ENCODE data around the gene PLCH1.
"Not testable (repeated sequence)": the region's sequence is repeated elsewhere in the genome, so short reads cannot be mapped to it uniquely, and the experiment has no call there.

PLCH1 gene

DNA sequence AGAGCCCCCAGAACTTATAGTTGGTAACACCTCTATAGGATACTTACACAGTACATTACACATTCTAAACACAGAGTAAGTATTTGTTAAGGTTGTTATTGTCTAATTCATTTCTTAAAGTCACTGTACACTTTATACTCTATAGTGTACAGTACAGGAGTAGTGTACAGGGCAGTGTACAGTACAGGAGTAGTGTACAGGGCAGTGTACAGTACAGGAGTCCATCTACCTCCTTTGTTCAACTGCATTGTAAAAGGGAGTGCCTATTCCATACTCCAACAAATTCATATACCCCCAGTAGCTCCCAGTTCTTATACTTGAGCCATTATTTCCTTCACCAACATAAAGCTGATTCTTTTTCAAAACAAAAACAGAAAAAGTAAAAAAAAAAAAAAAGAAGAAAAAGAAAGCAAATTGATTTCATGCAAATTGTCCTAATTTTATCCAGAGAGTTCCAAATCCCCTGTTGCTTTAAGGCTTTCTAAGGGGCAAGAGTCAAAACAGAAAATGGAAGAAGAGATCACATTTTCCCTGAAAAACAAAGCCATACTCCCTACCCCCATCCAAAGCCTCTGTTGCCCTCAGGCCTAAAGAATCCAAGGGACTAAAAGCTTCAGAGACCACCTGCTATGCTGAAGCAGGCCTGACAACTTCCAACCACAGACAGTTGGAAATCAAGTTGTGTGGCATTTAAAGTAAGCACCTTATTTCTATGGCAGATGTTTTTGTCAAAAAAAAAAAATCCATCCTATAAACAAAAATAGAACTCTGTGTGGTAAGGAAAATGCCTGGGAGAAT, 125.6 kb downstream of the PLCH1 start:
- H3K4me3 ChIP-seq (ENCODE audit: low read depth, low read length) = no peak overlapping the region
- TF ChIP-seq, protein P1, sequence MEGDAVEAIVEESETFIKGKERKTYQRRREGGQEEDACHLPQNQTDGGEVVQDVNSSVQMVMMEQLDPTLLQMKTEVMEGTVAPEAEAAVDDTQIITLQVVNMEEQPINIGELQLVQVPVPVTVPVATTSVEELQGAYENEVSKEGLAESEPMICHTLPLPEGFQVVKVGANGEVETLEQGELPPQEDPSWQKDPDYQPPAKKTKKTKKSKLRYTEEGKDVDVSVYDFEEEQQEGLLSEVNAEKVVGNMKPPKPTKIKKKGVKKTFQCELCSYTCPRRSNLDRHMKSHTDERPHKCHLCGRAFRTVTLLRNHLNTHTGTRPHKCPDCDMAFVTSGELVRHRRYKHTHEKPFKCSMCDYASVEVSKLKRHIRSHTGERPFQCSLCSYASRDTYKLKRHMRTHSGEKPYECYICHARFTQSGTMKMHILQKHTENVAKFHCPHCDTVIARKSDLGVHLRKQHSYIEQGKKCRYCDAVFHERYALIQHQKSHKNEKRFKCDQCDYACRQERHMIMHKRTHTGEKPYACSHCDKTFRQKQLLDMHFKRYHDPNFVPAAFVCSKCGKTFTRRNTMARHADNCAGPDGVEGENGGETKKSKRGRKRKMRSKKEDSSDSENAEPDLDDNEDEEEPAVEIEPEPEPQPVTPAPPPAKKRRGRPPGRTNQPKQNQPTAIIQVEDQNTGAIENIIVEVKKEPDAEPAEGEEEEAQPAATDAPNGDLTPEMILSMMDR (IDR thresholded peaks at IDR 0.05; ENCODE audit: borderline replicate concordance, insufficient read depth, low read depth, low read length) = no peak

- no peak overlapping the region for H3K4me3 ChIP-seq (ENCODE audit: low read depth, low read length)
- TF ChIP-seq, protein P1 (IDR thresholded peaks at IDR 0.05; ENCODE audit: borderline replicate concordance, insufficient read depth, low read depth, low read length) = no peak
Observed at GRCh38 chr3:155618543-155618942, 126.3 kb downstream of the PLCH1 start.

DNA sequence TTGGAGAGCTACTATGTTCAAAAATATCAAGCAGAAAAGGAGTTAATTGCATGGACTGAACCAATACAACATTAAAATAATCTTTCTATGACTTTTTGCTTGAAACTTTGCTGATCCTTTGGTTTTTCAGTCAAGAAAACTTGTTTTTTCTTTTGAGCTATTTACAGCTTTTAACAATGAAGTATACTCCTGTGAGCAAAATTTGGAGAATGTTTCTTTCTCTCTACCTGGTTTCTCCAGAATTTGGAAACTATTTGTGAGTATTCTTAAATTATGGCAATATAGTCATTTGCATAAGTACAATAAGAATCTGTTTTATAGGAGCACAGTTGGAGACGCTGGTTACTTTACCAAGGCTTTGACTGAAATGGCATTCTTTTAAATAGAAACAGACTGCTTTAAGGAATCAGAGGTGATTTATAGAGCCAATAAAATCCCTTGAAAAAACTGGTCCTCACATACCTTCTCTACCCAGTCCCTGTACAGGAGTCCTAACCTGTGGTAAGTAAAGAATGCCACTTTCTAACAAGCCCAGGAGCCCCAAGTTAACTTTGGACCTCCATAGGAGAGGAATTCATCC, 127.4 kb downstream of the PLCH1 start:
- TF ChIP-seq, protein P1 (IDR thresholded peaks at IDR 0.05; ENCODE audit: borderline replicate concordance, insufficient read depth, low read depth, low read length) = no peak
- H3K4me3 ChIP-seq (ENCODE audit: low read depth, low read length) = no peak overlapping the region

GRCh38 chr3:155615141-155615540, 129.7 kb downstream of the PLCH1 start:
- not testable (repeated sequence) for H3K4me3 ChIP-seq (ENCODE audit: low read depth, low read length)

DNA sequence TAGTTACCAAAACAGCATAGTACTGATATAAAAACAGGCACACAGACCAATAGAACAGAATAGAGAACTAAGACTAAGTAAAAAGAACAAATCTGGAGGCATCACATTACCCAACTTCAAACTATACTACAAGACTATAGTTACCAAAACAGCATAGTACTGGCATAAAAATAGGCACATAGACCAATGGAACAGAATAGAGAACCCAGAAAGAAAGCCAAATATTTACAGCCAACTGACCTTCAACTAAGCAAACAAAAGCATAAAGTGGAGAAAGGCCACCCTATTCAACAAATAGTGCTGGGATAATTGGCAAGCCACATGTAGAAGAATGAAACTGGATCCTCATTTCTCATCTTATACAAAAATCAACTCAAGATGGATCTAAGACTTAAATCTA, 130.5 kb downstream of the PLCH1 start:
- H3K4me3 ChIP-seq (ENCODE audit: low read depth, low read length) = not testable (repeated sequence)

- H3K4me3 ChIP-seq (ENCODE audit: low read depth, low read length) = no peak overlapping the region
- TF ChIP-seq, protein P1 (IDR thresholded peaks at IDR 0.05; ENCODE audit: borderline replicate concordance, insufficient read depth, low read depth, low read length) = no peak
Observed at GRCh38 chr3:155611456-155611855, 133.4 kb downstream of the PLCH1 start.

GRCh38 chr3:155609586-155609985, 135.3 kb downstream of the PLCH1 start:
- H3K4me3 ChIP-seq (ENCODE audit: low read depth, low read length) = no peak overlapping the region
- TF ChIP-seq, protein P1 (IDR thresholded peaks at IDR 0.05; ENCODE audit: borderline replicate concordance, insufficient read depth, low read depth, low read length) = no peak

DNA sequence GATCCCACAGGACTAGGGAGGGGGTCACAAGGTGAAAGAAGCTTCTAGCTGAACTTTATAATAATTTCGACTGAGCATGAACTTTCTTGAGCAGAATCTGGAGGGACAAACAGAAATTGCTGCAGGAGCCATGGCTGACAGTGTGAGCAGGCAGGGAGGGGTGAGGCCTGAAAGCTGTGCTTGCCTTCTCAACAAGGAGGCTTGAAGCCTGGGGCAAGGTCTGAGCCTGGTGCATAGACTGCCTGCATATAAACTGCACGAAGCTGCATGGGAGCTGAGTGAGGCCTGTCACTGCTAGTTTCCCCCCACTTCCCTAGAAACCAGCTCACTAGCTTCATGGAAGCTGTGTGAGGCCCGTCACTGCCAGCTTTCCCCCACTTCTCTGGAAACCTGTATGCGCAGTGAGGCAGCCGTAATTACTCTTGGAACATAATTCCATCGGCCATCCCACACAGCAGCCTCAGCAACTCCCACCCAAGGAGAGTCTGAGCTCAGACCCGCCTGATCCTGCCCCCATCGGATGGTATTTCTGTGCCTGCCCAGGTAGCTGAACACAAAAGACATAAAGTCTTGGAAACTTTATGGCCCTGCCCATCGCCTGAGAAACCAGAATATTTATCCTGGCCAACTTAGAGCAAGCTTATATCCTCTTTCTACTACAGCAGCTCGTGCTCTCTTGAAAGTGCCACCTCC, 136.5 kb downstream of the PLCH1 start:
- TF ChIP-seq, protein P1 (IDR thresholded peaks at IDR 0.05; ENCODE audit: borderline replicate concordance, insufficient read depth, low read depth, low read length) = no peak
- H3K4me3 ChIP-seq (ENCODE audit: low read depth, low read length) = no peak overlapping the region

All from GM12875 (cell line).